Activated naive CD4-positive, alpha-beta T cell treated with anti-CD3 and anti-CD28 coated beads for 36 hours (primary cell): Measurements from ENCODE around the gene ELL3. TPM values are rescaled to one million over a fixed set of nuclear protein-coding genes. Genes with fewer than 3 reads are reported as not detected.
A peak's percentile ranks its signal among the peaks of the same experiment; 100 is the strongest.
"Not testable (repeated sequence)": the region's sequence is repeated elsewhere in the genome, so short reads cannot be mapped to it uniquely, and the experiment has no call there.

ENCODE experiments used
- CTCF ChIA-PET: fragments of 350-600 bp; sonication (Branson Sonifier 250); formaldehyde crosslinking; loops from one replicate; lab custom pipeline; 2021; ENCODE audit warnings: antibody characterized with exemption; lab: Charles Lee
- DNase-seq: peaks from one replicate; pipeline ENCODE4 v3.0.0-alpha.2; 2020
- H3K27ac Mint-ChIP-seq: one replicate; pipeline ENCODE4 v1.8.0; 2021; ENCODE audit warnings: mild to moderate bottlenecking, mixed read lengths
- H3K27me3 Mint-ChIP-seq: one replicate; pipeline ENCODE4 v1.8.0; 2021; ENCODE audit warnings: low read depth, mixed read lengths
- H3K36me3 Mint-ChIP-seq: one replicate; pipeline ENCODE4 v1.8.0; 2021; ENCODE audit warnings: low read depth, mixed read lengths
- H3K4me1 Mint-ChIP-seq: one replicate; pipeline ENCODE4 v1.8.0; 2021; ENCODE audit warnings: low read depth, mixed read lengths
- H3K4me3 Mint-ChIP-seq: one replicate; pipeline ENCODE4 v1.8.0; 2021; ENCODE audit warnings: mild to moderate bottlenecking, moderate library complexity, mixed read lengths
- H3K9me3 Mint-ChIP-seq: one replicate; pipeline ENCODE4 v1.8.0; 2021; ENCODE audit warnings: mixed read lengths
- intact Hi-C: fragments of 100-400 bp; cut with micrococcal nuclease; formaldehyde crosslinking; loops from one replicate; pipeline ENCODE4 v1.15.1; 2023
- microRNA-seq: library from miRNA; unstranded; fragments of <30 nt; microRNA quantifications from one replicate; pipeline ENCODE4 v1.2.0, GENCODE V29; 2022; ENCODE audit warnings: borderline microRNAs expressed, borderline replicate concordance
- total RNA-seq, 2 experiments: library from RNA; stranded (reverse); gene quantifications; one replicate each; pipeline ENCODE4 v1.2.3, GENCODE V29; 2021

The ELL3 gene
- total RNA-seq, 2 experiments from 2014 or later: 1.0 to 1.2 TPM

- DNase-seq: peak; percentile 23
- CTCF ChIA-PET: no interaction called here
- Mint-ChIP-seq H3K36me3 (peaks cover 24% of the 10 kb centered on the region), H3K4me3 (peak overlapping the region; percentile 88), H3K4me1 (peaks cover 52% of the 10 kb centered on the region), H3K27ac (peak overlapping the region; percentile 89), H3K9me3 (no peaks in the 10 kb centered on the region), H3K27me3 (no peaks in the 10 kb centered on the region)
- intact Hi-C loops: loop anchor here (1.0 to 5.0 kb wide), 3 partner anchors 29 to 1556 kb away; partner anchors contain the start of genes HYPK and SERINC4
These were observed 28.4 kb downstream of the ELL3 start for GRCh38 chr15:43748376-43748775.

- DNase-seq: peak; percentile 42
- H3K27me3 Mint-ChIP-seq, CTCF ChIA-PET, H3K9me3 Mint-ChIP-seq: not testable (repeated sequence)
- peak overlapping the region; percentile 88 for H3K4me3 Mint-ChIP-seq
- peak overlapping the region; percentile 91 for H3K27ac Mint-ChIP-seq
- peaks cover 17% of the 10 kb centered on the region for H3K36me3 Mint-ChIP-seq
- intact Hi-C loops: loop anchor here (5.0 kb wide), 1 partner anchor 1555 kb away; no protein-coding TSS in a partner anchor
- H3K4me1 Mint-ChIP-seq: peaks cover 40% of the 10 kb centered on the region
These were observed 29.9 kb downstream of the ELL3 start for GRCh38 chr15:43746903-43747309.

GRCh38 chr15:43746245-43746902, 30.4 kb downstream of the ELL3 start, which contains the start of gene PDIA3:
TSS of gene PDIA3 (plus strand) at chr15:43746438. CDS start at chr15:43746540, 102 bp downstream.
- Mint-ChIP-seq H3K36me3 (peaks cover 13% of the 10 kb centered on the region), H3K27ac (peak within 1 kb of the TSS; percentile 91), H3K4me1 (peaks cover 35% of the 10 kb centered on the region), H3K4me3 (peak within 1 kb of the TSS; percentile 88)
- CTCF ChIA-PET: interaction anchor here (1.2 kb wide), 1 partner anchor 306 kb away, joined by 3 read pairs; no protein-coding TSS in a partner anchor
- H3K9me3 Mint-ChIP-seq, H3K27me3 Mint-ChIP-seq: not testable (repeated sequence)
- intact Hi-C loops: loop anchor here (5.0 kb wide), 1 partner anchor 1554 kb away; no protein-coding TSS in a partner anchor
- peak; percentile 86 for DNase-seq

GRCh38 chr15:43735416-43735815, 41.4 kb downstream of the ELL3 start:
- Mint-ChIP-seq H3K4me1 (no peaks in the 10 kb centered on the region), H3K36me3 (no peaks in the 10 kb centered on the region), H3K27me3 (no peaks in the 10 kb centered on the region), H3K4me3 (no peak overlapping the region), H3K27ac (no peak overlapping the region), H3K9me3 (no peaks in the 10 kb centered on the region)
- CTCF ChIA-PET: no interaction called here
- DNase-seq: no peak
- intact Hi-C loops: no loop called here

GRCh38 chr15:43728053-43728725, 48.6 kb downstream of the ELL3 start:
- H3K4me3 Mint-ChIP-seq, H3K27ac Mint-ChIP-seq, H3K27me3 Mint-ChIP-seq, DNase-seq, intact Hi-C loops, H3K9me3 Mint-ChIP-seq, CTCF ChIA-PET, H3K36me3 Mint-ChIP-seq, H3K4me1 Mint-ChIP-seq: not testable (repeated sequence)

- H3K27ac Mint-ChIP-seq, CTCF ChIA-PET, H3K36me3 Mint-ChIP-seq, H3K27me3 Mint-ChIP-seq, H3K4me3 Mint-ChIP-seq, intact Hi-C loops, H3K9me3 Mint-ChIP-seq, H3K4me1 Mint-ChIP-seq, DNase-seq: not testable (repeated sequence)
These were observed 50.5 kb downstream of the ELL3 start for GRCh38 chr15:43726306-43726705.

- H3K36me3 Mint-ChIP-seq: no peaks in the 10 kb centered on the region
- H3K27ac Mint-ChIP-seq: no peak overlapping the region
- H3K9me3 Mint-ChIP-seq: no peaks in the 10 kb centered on the region
- H3K27me3 Mint-ChIP-seq: peaks cover 3% of the 10 kb centered on the region
- H3K4me3 Mint-ChIP-seq: no peak overlapping the region
- intact Hi-C loops: no loop called here
- CTCF ChIA-PET: interaction anchor here (0.7 kb wide), 1 partner anchor 573 kb away, joined by 4 read pairs; no protein-coding TSS in a partner anchor
- no peak for DNase-seq
- H3K4me1 Mint-ChIP-seq: no peaks in the 10 kb centered on the region
These were observed 53.6 kb downstream of the ELL3 start for GRCh38 chr15:43723151-43723550.

Small RNA genes within 50 kb of the gene (microRNA-seq; reads per million reads assigned to microRNA genes)
- not detected for gene MIR1282

Other genes with a start within 250 kb of the ELL3 start
- gene PPIP5K1, start 186.8 kb downstream of the ELL3 start, total RNA-seq: 10 to 100 TPM; 27.8 to 33.4 TPM
- 1 to 10 TPM in 1 of 2 experiments, under 1 TPM in 1; 0.29 to 1.0 TPM for gene CKMT1B, start 182.9 kb downstream of the ELL3 start, total RNA-seq
- gene STRC, start 158.2 kb downstream of the ELL3 start, total RNA-seq: under 1 TPM; 0.50 to 0.77 TPM
- gene CATSPER2, start 128.1 kb downstream of the ELL3 start, total RNA-seq: 1 to 10 TPM; 3.5 to 4.5 TPM
- gene CKMT1A, start 83.1 kb downstream of the ELL3 start, total RNA-seq: under 1 TPM; 0.35 to 0.41 TPM
- gene PDIA3, start 30.5 kb downstream of the ELL3 start, total RNA-seq: 100 to 1,000 TPM; 196 to 199 TPM
- 100 to 1,000 TPM; 781 to 808 TPM for gene SERF2, start 15.4 kb upstream of the ELL3 start, total RNA-seq
- under 1 TPM; 0.14 to 0.15 TPM for gene SERINC4, start 23.3 kb upstream of the ELL3 start, total RNA-seq
- 10 to 100 TPM; 19.6 to 21.1 TPM for gene HYPK, start 23.6 kb upstream of the ELL3 start, total RNA-seq
- gene MFAP1, start 47.7 kb upstream of the ELL3 start, total RNA-seq: 10 to 100 TPM; 28.5 to 28.7 TPM
- gene WDR76, start 50.0 kb upstream of the ELL3 start, total RNA-seq: 10 to 100 TPM; 82.4 to 94.0 TPM